PFSK-1 (cell line): ENCODE results near the gene CYP4F3.

Source experiments
- FOXP2 ChIP-seq: optimal IDR thresholded peaks from 2 replicates; pipeline ENCODE3; 2011; ENCODE audit warnings: borderline replicate concordance, control low read depth, inconsistent platforms; ENCODE audit not compliant: insufficient read depth; ENCODE audit errors: extremely low read length, extremely low read depth
- POLR2AphosphoS5 ChIP-seq: IDR thresholded peaks from 2 replicates; pipeline ENCODE4 v1.6.1; 2012; ENCODE audit warnings: low read depth, mild to moderate bottlenecking, control low read depth, low read length, moderate library complexity
- REST ChIP-seq, 2 experiments: IDR thresholded peaks; 2 replicates each; pipeline versions ENCODE4 v1.6.1 to v1.8.0; 2011 to 2012; ENCODE audit warnings: low read depth in 2 of 2, low read length in 2 of 2, control low read depth in 1 of 2, inconsistent platforms in 1 of 2, mild to moderate bottlenecking in 1 of 2, moderate library complexity in 1 of 2; ENCODE audit not compliant: insufficient read depth in 1 of 2
- SIN3A ChIP-seq: IDR thresholded peaks from 2 replicates; pipeline ENCODE4 v1.6.1; 2012; ENCODE audit warnings: mild to moderate bottlenecking, low read length, moderate library complexity, borderline replicate concordance; ENCODE audit not compliant: insufficient read depth
- TAF1 ChIP-seq: IDR thresholded peaks from 2 replicates; pipeline ENCODE4 v1.6.1; 2012; ENCODE audit warnings: low read length, control low read depth, borderline replicate concordance; ENCODE audit not compliant: insufficient read depth

Gene CYP4F3

GRCh38 chr19:15644816-15645215 lies 4.1 kb downstream of the CYP4F3 start:
- TF ChIP-seq TAF1 (no peak), REST (IDR thresholded peaks at IDR 0.05; ENCODE audit: insufficient read depth in 1 of 2, low read depth in 2 of 2, low read length in 2 of 2) (no peak), SIN3A (no peak), FOXP2 (no peak), POLR2AphosphoS5 (no peak)

- no peak for TF ChIP-seq REST (IDR thresholded peaks at IDR 0.05; ENCODE audit: insufficient read depth in 1 of 2, low read depth in 2 of 2, low read length in 2 of 2)
- TF ChIP-seq FOXP2, result no peak
- TF ChIP-seq TAF1, result no peak
- TF ChIP-seq SIN3A, result no peak
- no peak for TF ChIP-seq POLR2AphosphoS5
These were observed 8.8 kb downstream of the CYP4F3 start for GRCh38 chr19:15649526-15649925.

GRCh38 chr19:15651791-15652190 lies 11.1 kb downstream of the CYP4F3 start:
- TF ChIP-seq TAF1, result no peak
- TF ChIP-seq REST (IDR thresholded peaks at IDR 0.05; ENCODE audit: insufficient read depth in 1 of 2, low read depth in 2 of 2, low read length in 2 of 2), result no peak
- TF ChIP-seq SIN3A, result no peak
- no peak for TF ChIP-seq FOXP2

- no peak for TF ChIP-seq REST (IDR thresholded peaks at IDR 0.05; ENCODE audit: insufficient read depth in 1 of 2, low read depth in 2 of 2, low read length in 2 of 2)
- no peak for TF ChIP-seq POLR2AphosphoS5
- TF ChIP-seq FOXP2, result no peak
- no peak for TF ChIP-seq SIN3A
- TF ChIP-seq TAF1, result no peak
These were observed 12.0 kb downstream of the CYP4F3 start for GRCh38 chr19:15652559-15653278.

- no peak for TF ChIP-seq POLR2AphosphoS5
- TF ChIP-seq FOXP2, result no peak
- TF ChIP-seq REST (IDR thresholded peaks at IDR 0.05; ENCODE audit: insufficient read depth in 1 of 2, low read depth in 2 of 2, low read length in 2 of 2), result no peak
- no peak for TF ChIP-seq TAF1
- TF ChIP-seq SIN3A, result no peak
These were observed 15.8 kb downstream of the CYP4F3 start for GRCh38 chr19:15656467-15656866.
